H9 (cell line): ENCODE data around the gene ARID1B. TPM values are rescaled to one million over a fixed set of nuclear protein-coding genes. Genes with fewer than 3 reads are reported as not detected.

ENCODE experiments used
- DNase-seq: peaks from one replicate; pipeline ENCODE4 v3.0.0-alpha.2; 2017
- H2AFZ ChIP-seq: one replicate; pipeline ENCODE4 v1.6.1; 2013; ENCODE audit warnings: mild to moderate bottlenecking, low read length, control low read depth, moderate library complexity
- H2AK5ac ChIP-seq: 2 replicates; pipeline ENCODE4 v1.6.1; 2013; ENCODE audit warnings: low read length, control low read depth, mixed read lengths; ENCODE audit not compliant: insufficient read length
- H2BK120ac ChIP-seq: one replicate; pipeline ENCODE4 v1.6.1; 2013; ENCODE audit warnings: low read depth, mild to moderate bottlenecking, low read length, control low read depth, inconsistent platforms; ENCODE audit not compliant: poor library complexity, severe bottlenecking
- H2BK12ac ChIP-seq: 2 replicates; pipeline ENCODE4 v1.6.1; 2013; ENCODE audit warnings: low read length, control low read depth, mixed read lengths, low read depth; ENCODE audit not compliant: insufficient read length
- H2BK15ac ChIP-seq: 2 replicates; pipeline ENCODE4 v1.6.1; 2013; ENCODE audit warnings: low read depth, low read length, control low read depth
- H2BK20ac ChIP-seq: one replicate; pipeline ENCODE4 v1.6.1; 2013; ENCODE audit warnings: low read depth, mild to moderate bottlenecking, low read length, control low read depth, inconsistent platforms; ENCODE audit not compliant: poor library complexity, severe bottlenecking
- H2BK5ac ChIP-seq: 2 replicates; pipeline ENCODE4 v1.6.1; 2013; ENCODE audit warnings: low read length, control low read depth, mixed read lengths; ENCODE audit not compliant: insufficient read length
- H3K14ac ChIP-seq: 2 replicates; pipeline ENCODE4 v1.6.1; 2013; ENCODE audit warnings: low read length, control low read depth; ENCODE audit not compliant: insufficient read depth
- H3K18ac ChIP-seq: 2 replicates; pipeline ENCODE4 v1.6.1; 2013; ENCODE audit warnings: low read depth, mild to moderate bottlenecking, mixed read lengths, low read length, control low read depth; ENCODE audit not compliant: insufficient read length
- H3K23ac ChIP-seq: 2 replicates; pipeline ENCODE4 v1.6.1; 2013; ENCODE audit warnings: low read length, control low read depth, mixed read lengths, low read depth; ENCODE audit not compliant: insufficient read length
- H3K23me2 ChIP-seq: 2 replicates; pipeline ENCODE4 v1.6.1; 2013; ENCODE audit warnings: low read depth, mild to moderate bottlenecking, mixed read lengths, low read length, control low read depth; ENCODE audit not compliant: insufficient read length, poor library complexity, severe bottlenecking
- H3K27ac ChIP-seq: 2 replicates; pipeline ENCODE4 v1.5.1; 2013; ENCODE audit warnings: low read length, control low read depth, mixed read lengths, low read depth; ENCODE audit not compliant: insufficient read length
- H3K27me3 ChIP-seq: 2 replicates; pipeline ENCODE4 v1.6.1; 2013; ENCODE audit warnings: low read length, control low read depth, inconsistent platforms; ENCODE audit not compliant: insufficient read depth
- H3K4ac ChIP-seq: 2 replicates; pipeline ENCODE4 v1.6.1; 2013; ENCODE audit warnings: low read depth, mild to moderate bottlenecking, control low read depth, inconsistent platforms, low read length, moderate library complexity
- H3K4me1 ChIP-seq: 2 replicates; pipeline ENCODE4 v1.6.1; 2013; ENCODE audit warnings: low read length, control low read depth, inconsistent platforms; ENCODE audit not compliant: insufficient read depth
- H3K4me2 ChIP-seq: 2 replicates; pipeline ENCODE4 v1.6.1; 2013; ENCODE audit warnings: low read length, control low read depth, mixed read lengths; ENCODE audit not compliant: insufficient read length, insufficient read depth
- H3K56ac ChIP-seq: 2 replicates; pipeline ENCODE4 v1.6.1; 2013; ENCODE audit warnings: low read depth, mild to moderate bottlenecking, mixed read lengths, low read length, control low read depth; ENCODE audit not compliant: insufficient read length
- H3K79me1 ChIP-seq: 2 replicates; pipeline ENCODE4 v1.6.1; 2013; ENCODE audit warnings: low read depth, mild to moderate bottlenecking, moderate library complexity, low read length, control low read depth, inconsistent platforms; ENCODE audit not compliant: insufficient read depth, poor library complexity, severe bottlenecking
- H3K79me2 ChIP-seq: 2 replicates; pipeline ENCODE4 v1.6.1; 2013; ENCODE audit warnings: low read length, control low read depth, inconsistent platforms; ENCODE audit not compliant: insufficient read depth
- H3K9ac ChIP-seq: 2 replicates; pipeline ENCODE4 v1.6.1; 2013; ENCODE audit warnings: low read length, control low read depth, mixed read lengths; ENCODE audit not compliant: insufficient read length; ENCODE audit errors: extremely low read depth
- H3K9me3 ChIP-seq: one replicate; pipeline ENCODE4 v1.6.1; 2013; ENCODE audit warnings: low read depth, low read length, inconsistent platforms; ENCODE audit not compliant: control insufficient read depth
- H3T11ph ChIP-seq: one replicate; pipeline ENCODE4 v1.6.1; 2013; ENCODE audit warnings: mild to moderate bottlenecking, low read length, control low read depth, inconsistent platforms
- H4K20me1 ChIP-seq: one replicate; pipeline ENCODE4 v1.6.1; 2013; ENCODE audit not compliant: control insufficient read depth, insufficient read length, insufficient read depth
- H4K5ac ChIP-seq: 2 replicates; pipeline ENCODE4 v1.6.1; 2013; ENCODE audit warnings: low read depth, mild to moderate bottlenecking, mixed read lengths, low read length, control low read depth; ENCODE audit not compliant: insufficient read length
- H4K8ac ChIP-seq: replicated peaks from 2 replicates; pipeline ENCODE4 v1.6.1; 2013; ENCODE audit warnings: low read length, control low read depth, mixed read lengths, low read depth; ENCODE audit not compliant: insufficient read length
- H4K91ac ChIP-seq: 2 replicates; pipeline ENCODE4 v1.6.1; 2013; ENCODE audit warnings: low read depth, mild to moderate bottlenecking, moderate library complexity, mixed read lengths, low read length, control low read depth; ENCODE audit not compliant: insufficient read length
- H3K27ac Mint-ChIP-seq, 3 experiments: 2 replicates in 2 of 3; 3 replicates in 1 of 3; pipeline ENCODE4 v1.8.0; 2020 to 2021; ENCODE audit warnings: mixed read lengths in 3 of 3, mild to moderate bottlenecking in 1 of 3, moderate library complexity in 1 of 3
- H3K27me3 Mint-ChIP-seq: 2 replicates; pipeline ENCODE4 v1.8.0; 2021; ENCODE audit warnings: low read depth, mild to moderate bottlenecking, moderate library complexity, mixed read lengths
- H3K36me3 Mint-ChIP-seq, 3 experiments: 2 replicates in 2 of 3; 3 replicates in 1 of 3; pipeline ENCODE4 v1.8.0; 2020 to 2021; ENCODE audit warnings: low read depth in 3 of 3, mixed read lengths in 3 of 3; ENCODE audit not compliant: insufficient read depth in 1 of 3
- H3K4me1 Mint-ChIP-seq, 2 experiments: 2 replicates each; pipeline ENCODE4 v1.8.0; 2020; ENCODE audit warnings: mixed read lengths in 2 of 2
- H3K4me3 Mint-ChIP-seq, 2 experiments: 2 replicates in 1 of 2; 3 replicates in 1 of 2; pipeline ENCODE4 v1.8.0; 2020 to 2021; ENCODE audit warnings: mild to moderate bottlenecking in 2 of 2, mixed read lengths in 2 of 2, moderate library complexity in 1 of 2
- H3K9me3 Mint-ChIP-seq, 2 experiments: 2 replicates in 1 of 2; 3 replicates in 1 of 2; pipeline ENCODE4 v1.8.0; 2020; ENCODE audit warnings: mild to moderate bottlenecking in 2 of 2, mixed read lengths in 2 of 2, moderate library complexity in 1 of 2
- WGBS: extraction: QIAGEN DNeasy Blood & Tissue Kit; methylation state at CpG from one replicate; pipeline ENCODE4 v1.1.7; 2013; ENCODE audit warnings: missing lambda C conversion rate, low lambda C conversion rate, mixed read lengths; ENCODE audit not compliant: insufficient read length; ENCODE audit errors: extremely low coverage; 5-methylcytosine and 5-hydroxymethylcytosine counted together
- total RNA-seq: library from RNA; stranded (reverse); gene quantifications from 2 replicates; pipeline ENCODE4 v1.2.1, GENCODE V29; 2021
- TF ChIP-seq, protein P1 (sequence below): fragments of 200-600 bp; sonication (generic); conservative IDR thresholded peaks from 3 replicates; pipeline ENCODE4 v1.8.0; 2021; ENCODE audit warnings: antibody characterized with exemption, mild to moderate bottlenecking

ARID1B gene
- total RNA-seq, 1 experiment from 2014 or later, result 88.2 TPM

- H3K23me2 ChIP-seq, result no peaks in the 10 kb centered on the region
- DNase-seq, result no peak
- peaks cover 57 to 62% of the 10 kb centered on the region in 2 experiments for H3K4me1 Mint-ChIP-seq
- no peak overlapping the region for H4K5ac ChIP-seq
- no peak overlapping the region for H2BK5ac ChIP-seq
- no peak overlapping the region for H4K8ac ChIP-seq
- WGBS, result no CpG with 5 or more reads among the region's 10 CpGs
- H4K20me1 ChIP-seq, result peaks cover 2% of the 10 kb centered on the region
- H3K9me3 ChIP-seq, result no peaks in the 10 kb centered on the region
- no peak overlapping the region for H2AFZ ChIP-seq
- no peak overlapping the region for H3K14ac ChIP-seq
- H3K27me3 Mint-ChIP-seq, result no peaks in the 10 kb centered on the region
- H3K36me3 Mint-ChIP-seq, result peaks cover 0 to 3% (median 3%) of the 10 kb centered on the region in 3 experiments; a peak in 3 of 7 replicates
- H3K79me1 ChIP-seq, result peaks cover 19% of the 10 kb centered on the region
- H2BK12ac ChIP-seq, result no peak overlapping the region
- no peak overlapping the region for H4K91ac ChIP-seq
- H3K4me1 ChIP-seq, result peaks cover 3% of the 10 kb centered on the region; the same call in 1 of the 2 replicates
- H3K4me2 ChIP-seq, result no peak overlapping the region
- H3K9ac ChIP-seq, result no peak overlapping the region
- no peak overlapping the region for H3T11ph ChIP-seq
- H3K27me3 ChIP-seq, result no peaks in the 10 kb centered on the region
- H3K56ac ChIP-seq, result no peak overlapping the region
- no peak overlapping the region for H3K27ac ChIP-seq
- H3K4me3 Mint-ChIP-seq, result no peak overlapping the region
- H3K18ac ChIP-seq, result no peak overlapping the region
- H3K27ac Mint-ChIP-seq, result peak overlapping the region; percentile 45 to 81 (median 72)
- H2BK15ac ChIP-seq, result no peak overlapping the region
- H3K23ac ChIP-seq, result no peak overlapping the region
- no peak overlapping the region for H2AK5ac ChIP-seq
- H2BK120ac ChIP-seq, result no peak overlapping the region
- H3K4ac ChIP-seq, result no peak overlapping the region
- H3K9me3 Mint-ChIP-seq, result no peaks in the 10 kb centered on the region; a peak in 1 of 5 replicates
- peaks cover 28% of the 10 kb centered on the region; the same call in 1 of the 2 replicates for H3K79me2 ChIP-seq
- TF ChIP-seq, protein P1, sequence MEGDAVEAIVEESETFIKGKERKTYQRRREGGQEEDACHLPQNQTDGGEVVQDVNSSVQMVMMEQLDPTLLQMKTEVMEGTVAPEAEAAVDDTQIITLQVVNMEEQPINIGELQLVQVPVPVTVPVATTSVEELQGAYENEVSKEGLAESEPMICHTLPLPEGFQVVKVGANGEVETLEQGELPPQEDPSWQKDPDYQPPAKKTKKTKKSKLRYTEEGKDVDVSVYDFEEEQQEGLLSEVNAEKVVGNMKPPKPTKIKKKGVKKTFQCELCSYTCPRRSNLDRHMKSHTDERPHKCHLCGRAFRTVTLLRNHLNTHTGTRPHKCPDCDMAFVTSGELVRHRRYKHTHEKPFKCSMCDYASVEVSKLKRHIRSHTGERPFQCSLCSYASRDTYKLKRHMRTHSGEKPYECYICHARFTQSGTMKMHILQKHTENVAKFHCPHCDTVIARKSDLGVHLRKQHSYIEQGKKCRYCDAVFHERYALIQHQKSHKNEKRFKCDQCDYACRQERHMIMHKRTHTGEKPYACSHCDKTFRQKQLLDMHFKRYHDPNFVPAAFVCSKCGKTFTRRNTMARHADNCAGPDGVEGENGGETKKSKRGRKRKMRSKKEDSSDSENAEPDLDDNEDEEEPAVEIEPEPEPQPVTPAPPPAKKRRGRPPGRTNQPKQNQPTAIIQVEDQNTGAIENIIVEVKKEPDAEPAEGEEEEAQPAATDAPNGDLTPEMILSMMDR, result no peak
- H2BK20ac ChIP-seq, result no peak overlapping the region
Observed at GRCh38 chr6:156873654-156874380, 96.6 kb downstream of the ARID1B start.
